SK-N-MC (cell line): ENCODE results near the gene DNER.

Experiments used
- EZH2 ChIP-seq: fragments of 200-600 bp; sonication (generic); IDR thresholded peaks from one replicate; pipeline ENCODE4 v1.6.1; 2017; ENCODE audit warnings: antibody characterized with exemption
- FOXP2 ChIP-seq: optimal IDR thresholded peaks from 2 replicates; pipeline ENCODE3; 2011; ENCODE audit warnings: mild to moderate bottlenecking, moderate library complexity; ENCODE audit not compliant: insufficient read depth; ENCODE audit errors: extremely low read length, control extremely low read depth

DNA sequence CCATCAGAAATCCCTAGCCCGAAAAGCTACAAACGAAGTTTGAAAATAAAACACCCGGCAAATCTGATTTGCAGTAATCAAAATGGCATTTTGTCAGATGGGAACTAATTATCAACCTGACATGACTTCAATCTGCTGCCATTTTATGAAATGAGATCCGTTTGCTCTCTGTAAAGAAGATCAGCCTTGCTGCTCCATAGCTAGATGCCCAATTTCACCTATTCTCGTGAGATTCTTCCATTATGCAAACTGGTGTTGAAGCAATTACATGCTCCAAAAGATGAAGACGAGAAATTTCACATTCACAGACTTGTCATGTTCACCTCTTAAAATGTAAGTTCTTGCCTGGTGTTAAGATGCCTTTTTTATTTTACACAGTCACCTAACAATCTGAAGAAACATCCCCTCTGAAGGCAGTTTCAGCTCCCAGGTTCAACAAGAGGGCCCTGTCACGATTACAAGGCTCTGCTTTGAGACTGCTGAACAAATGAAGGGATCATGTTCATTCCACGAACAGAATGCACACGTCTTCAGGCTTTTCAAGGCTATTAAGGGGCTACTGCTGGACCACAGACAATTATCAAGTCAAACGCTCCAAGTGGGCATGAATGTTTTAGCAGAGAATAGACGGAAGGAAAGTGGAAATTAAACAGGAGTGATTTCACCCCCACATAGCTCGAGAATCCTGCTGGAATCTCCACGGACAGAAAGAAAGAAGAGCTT, 270.6 kb downstream of the DNER start:
- no peak for TF ChIP-seq EZH2
- TF ChIP-seq FOXP2, result no peak
